ENCODE results near the gene MBNL2.
"Not testable (repeated sequence)": the region's sequence is repeated elsewhere in the genome, so short reads cannot be mapped to it uniquely, and the experiment has no call there.

GRCh38 chr13:97207252-97207651 lies 14.9 kb upstream of the MBNL2 start:
- TF ChIP-seq CTCF, POLR2A (IDR thresholded peaks at IDR 0.05): not testable (repeated sequence)

All from uterus (tissue), 2 donors.